ENCODE measurements around the gene SCNM1.

Gene SCNM1, protein sequence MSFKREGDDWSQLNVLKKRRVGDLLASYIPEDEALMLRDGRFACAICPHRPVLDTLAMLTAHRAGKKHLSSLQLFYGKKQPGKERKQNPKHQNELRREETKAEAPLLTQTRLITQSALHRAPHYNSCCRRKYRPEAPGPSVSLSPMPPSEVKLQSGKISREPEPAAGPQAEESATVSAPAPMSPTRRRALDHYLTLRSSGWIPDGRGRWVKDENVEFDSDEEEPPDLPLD

DNA sequence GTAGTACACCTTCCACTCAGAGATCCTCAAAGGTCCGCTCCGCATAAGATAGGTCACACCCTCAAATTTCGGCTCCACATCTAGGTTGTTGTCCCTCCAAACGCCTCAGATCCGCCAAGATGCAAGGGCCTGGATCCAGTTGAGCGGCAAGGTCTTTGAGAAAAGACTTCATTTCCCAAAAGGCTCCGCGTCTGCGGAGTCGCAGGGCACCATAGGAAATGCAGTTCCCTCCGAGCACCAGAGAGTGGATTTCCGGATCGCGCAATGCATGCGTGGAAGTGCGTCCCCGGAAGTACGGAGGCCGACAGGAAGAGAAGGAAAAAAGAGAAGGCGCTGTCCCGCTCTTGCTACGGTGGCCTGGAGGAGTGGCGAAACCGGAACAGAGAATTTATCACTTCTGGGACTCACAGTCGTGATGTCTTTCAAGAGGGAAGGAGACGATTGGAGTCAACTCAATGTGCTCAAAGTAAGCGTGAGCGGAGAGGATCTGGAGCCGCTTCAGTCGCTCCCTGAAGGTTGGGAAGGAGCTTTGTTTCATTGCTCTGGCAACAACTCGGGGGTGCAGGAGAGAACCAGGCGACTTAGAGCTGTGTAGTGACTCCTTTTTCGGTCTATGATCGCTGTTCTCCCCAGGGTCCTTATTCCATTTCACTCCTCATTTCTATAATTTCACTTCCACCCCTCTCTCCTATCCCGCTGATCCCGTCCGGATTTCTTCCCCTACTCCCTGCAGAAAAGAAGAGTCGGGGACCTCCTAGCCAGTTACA is at the start of gene SCNM1, which contains the start of gene LYSMD1:
Gene SCNM1 (plus strand): TSS at position 407 of the 767 bp plus-strand sequence. CDS start 9 bp downstream, at position 416.
Gene LYSMD1 (minus strand): TSS at position 165 of the 767 bp plus-strand sequence. CDS start 644 bp downstream, outside the sequence.
- H3K4me3 Mint-ChIP-seq = peak within 1 kb of the TSS; percentile 92
- peaks cover 47% of the 10 kb centered on the region for H3K4me1 Mint-ChIP-seq
- H3K36me3 Mint-ChIP-seq = peaks cover 79% of the 10 kb centered on the region
- H3K9me3 Mint-ChIP-seq = no peaks in the 10 kb centered on the region
- peak within 1 kb of the TSS; percentile 95 for H3K27ac Mint-ChIP-seq
- ATAC-seq = peak; percentile 95
- DNase-seq (ENCODE audit: low spot score in 2 of 2) = peak; percentile 78 to 97

DNA sequence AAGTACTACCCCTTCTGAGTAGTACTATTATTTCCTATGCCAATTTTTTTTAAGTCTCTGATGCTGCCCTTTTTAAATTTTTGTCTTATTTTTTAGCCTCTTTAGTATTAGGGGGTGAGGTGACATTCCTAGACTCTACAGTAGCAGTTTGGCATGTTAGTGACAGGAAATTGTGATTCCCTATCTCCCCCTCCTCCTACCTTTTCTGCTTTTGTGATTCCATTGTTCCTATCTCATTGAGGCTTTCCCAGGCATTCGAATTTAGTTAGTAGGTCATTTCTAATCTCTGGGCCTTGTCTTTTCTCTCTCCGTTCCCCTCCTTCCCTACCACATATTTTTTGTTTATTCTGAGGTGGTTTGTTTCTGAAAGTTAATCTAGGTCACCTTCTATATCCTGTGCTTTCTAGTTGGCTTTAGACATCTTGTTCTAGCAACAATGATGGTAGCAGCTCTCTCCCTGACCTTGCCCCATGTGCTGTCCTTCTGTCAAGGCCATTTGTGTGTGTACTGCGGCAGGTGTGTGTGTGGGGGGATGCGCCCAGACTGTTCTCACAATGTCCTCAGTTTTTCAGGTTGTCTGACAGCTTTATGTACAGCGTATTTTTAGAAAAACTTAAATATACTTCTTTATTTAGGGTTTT is 41.1 kb upstream of the SCNM1 start:
- ATAC-seq (no peak), DNase-seq (ENCODE audit: low spot score in 2 of 2) (no peak)
- Mint-ChIP-seq H3K9me3 (no peaks in the 10 kb centered on the region), H3K27ac (peak overlapping the region; percentile 84), H3K4me1 (peaks cover 9% of the 10 kb centered on the region), H3K36me3 (peaks cover 22% of the 10 kb centered on the region), H3K4me3 (no peak overlapping the region)

DNA sequence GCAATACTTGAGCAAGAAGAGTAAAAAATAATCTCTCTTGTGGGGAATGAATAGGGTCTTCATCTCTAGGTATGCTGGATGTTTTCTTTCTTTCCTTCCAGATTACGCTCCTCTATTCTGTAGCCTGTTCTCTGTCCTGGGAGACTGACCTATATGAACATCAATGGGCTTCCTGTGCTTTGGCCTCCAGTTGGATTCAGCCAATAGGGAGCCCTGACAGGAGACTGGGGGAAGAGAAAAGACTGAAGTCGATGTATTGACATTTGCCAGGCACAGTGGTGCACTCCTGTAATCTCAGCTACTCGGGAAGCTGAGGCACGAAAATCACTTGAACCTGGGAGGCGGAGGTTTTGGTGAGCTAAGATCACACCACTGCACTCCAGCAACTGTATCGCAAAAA is 37.1 kb upstream of the SCNM1 start:
- H3K4me1 Mint-ChIP-seq = peaks cover 9% of the 10 kb centered on the region
- DNase-seq (ENCODE audit: low spot score in 2 of 2) (no peak), ATAC-seq (no peak)
- no peak overlapping the region for H3K4me3 Mint-ChIP-seq
- no peaks in the 10 kb centered on the region for H3K9me3 Mint-ChIP-seq
- H3K27ac Mint-ChIP-seq = no peak overlapping the region
- peaks cover 10% of the 10 kb centered on the region for H3K36me3 Mint-ChIP-seq

DNA sequence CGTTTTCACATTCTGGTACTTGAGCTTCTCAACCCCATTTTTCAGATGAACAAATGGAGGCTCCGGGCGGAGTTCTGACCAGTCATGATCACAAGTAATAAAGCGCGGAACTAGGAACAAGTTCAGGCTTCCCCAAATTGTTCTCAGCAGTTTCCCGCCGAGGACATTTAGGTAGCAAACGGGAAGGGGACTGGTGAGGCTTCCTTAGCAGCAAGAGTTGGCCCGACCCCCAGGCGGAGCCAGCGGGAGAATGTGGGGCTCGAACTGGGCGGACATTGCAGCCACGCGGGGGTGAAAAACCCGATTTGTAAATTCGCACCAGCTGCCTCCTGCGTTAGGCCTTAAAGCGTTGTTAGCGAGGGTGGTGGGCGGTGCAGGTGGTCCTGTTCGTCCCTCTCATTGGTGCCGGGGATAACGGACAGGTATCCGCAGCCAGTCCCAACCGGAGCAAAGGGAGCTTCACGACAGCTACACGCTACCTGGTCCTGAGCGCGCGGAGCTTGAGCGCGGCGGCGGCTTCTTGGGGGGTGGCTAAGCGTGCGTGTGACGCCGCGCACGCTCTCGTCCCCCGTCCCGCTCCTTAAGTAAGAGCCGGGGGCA is 34.9 kb upstream of the SCNM1 start:
- Mint-ChIP-seq H3K36me3 (no peaks in the 10 kb centered on the region), H3K9me3 (no peaks in the 10 kb centered on the region), H3K27ac (peak overlapping the region; percentile 40), H3K4me1 (no peaks in the 10 kb centered on the region), H3K4me3 (peak overlapping the region; percentile 59)
- ATAC-seq (peak; percentile 95), DNase-seq (ENCODE audit: low spot score in 2 of 2) (peak; percentile 29 to 71)

DNA sequence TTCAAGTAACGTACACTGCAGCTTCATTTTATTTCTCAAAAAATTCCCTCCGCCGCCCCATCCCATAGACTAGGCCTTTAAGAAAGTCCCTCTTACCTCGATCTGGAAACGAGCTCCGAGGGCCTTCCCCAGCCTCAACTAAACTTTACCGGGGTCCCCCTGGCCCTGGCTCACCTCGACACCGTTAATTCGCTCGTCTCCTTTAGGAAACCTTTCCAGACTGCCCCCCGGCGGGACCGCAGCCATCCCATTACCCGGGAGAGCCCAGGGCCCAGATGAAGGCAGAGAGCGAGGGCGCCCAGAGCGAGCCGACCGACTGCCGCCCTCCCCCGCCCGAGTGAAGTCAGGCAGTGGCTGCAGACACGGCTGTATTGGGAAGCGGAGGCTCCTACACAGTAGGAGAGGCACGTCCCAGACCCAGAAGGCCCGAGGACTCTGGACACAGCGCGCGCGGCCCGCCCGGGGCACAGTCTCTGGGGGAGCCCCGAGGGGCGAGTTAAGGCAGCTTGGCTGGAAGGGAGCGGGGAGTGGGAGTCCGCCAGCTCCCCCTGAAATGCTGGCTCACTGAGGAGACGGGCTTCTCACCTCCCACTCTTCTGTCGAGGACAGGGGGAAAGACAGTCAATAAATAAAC is 34.1 kb upstream of the SCNM1 start:
- no peak for ATAC-seq
- no peak for DNase-seq (ENCODE audit: low spot score in 2 of 2)
- Mint-ChIP-seq H3K4me3 (peak overlapping the region; percentile 59), H3K4me1 (no peaks in the 10 kb centered on the region), H3K36me3 (no peaks in the 10 kb centered on the region), H3K27ac (peak overlapping the region; percentile 40), H3K9me3 (no peaks in the 10 kb centered on the region)

DNA sequence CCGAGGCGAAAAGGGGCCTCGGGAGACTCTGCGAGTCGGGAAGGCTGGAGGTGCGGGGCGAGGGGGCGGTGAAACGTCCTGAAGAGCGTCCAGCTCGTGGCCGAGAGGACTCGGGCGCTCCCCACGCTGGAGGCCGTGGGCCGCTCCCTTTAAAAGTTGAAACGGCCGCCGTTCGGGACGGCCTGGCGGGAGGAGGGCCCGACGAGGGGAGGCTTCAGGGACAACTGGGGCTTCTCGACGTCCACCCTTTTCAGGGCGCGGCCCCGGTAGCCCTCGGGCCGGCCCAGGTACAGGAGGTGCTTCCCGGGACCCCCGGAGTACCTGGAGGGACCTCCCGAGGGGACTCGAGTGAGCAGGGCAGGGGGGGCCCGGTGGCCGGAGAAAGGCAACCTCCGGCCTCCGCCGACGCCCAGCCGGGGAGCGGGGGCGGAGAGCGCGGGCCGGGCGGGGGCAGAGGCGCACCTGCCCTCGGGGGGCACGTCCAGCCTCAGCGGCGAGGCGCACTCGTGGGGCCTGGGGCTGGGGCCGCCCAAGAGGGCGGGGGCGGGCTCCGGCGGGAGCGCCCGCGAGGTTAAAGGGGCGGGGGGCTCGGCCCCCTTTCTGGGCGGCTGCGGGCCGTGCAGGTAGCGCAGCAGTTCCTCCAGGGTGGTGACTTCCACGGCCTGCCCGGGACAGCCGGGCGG is 33.5 kb upstream of the SCNM1 start:
- ATAC-seq = no peak
- H3K4me3 Mint-ChIP-seq = peak overlapping the region; percentile 59

DNA sequence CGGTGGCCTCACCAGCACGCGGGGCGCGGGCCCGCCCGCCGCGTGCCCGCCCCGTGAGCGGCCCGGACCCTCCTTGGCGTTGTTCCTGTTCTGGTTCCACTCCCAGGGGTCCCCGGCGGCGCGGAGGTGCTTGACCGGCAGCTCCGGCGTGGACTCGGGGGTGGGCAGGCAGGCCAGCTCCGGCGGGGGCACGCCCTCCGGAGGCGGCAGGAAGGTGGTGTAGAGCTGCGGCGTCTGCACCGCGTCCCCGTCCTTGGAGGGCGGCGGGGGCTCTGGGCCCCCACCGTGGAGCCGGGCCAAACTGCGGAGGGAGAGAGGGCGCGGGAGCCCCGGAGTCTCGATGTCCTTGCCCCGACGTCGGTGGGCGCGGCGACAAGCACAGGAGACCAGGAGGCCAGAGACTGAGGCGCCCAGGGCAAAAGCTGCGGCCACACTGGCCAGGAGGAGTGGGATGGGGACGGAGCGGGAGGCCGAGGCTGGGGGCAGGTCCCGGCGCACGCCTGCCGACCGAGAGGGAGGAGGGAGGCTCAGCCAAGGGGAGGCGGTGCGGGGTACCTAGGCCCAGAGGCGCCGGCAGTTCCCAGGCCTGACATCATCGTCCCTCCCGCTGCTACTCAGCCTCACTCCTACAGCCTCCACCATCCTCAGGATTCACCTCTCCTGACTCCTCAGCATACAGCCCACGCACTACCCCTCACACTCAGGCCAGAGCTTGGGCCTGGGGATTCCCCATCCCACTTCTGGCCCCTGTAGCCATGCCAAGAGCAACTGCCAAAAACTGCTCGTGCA is 32.7 kb upstream of the SCNM1 start:
- Mint-ChIP-seq H3K9me3 (no peaks in the 10 kb centered on the region), H3K27ac (no peak overlapping the region), H3K36me3 (no peaks in the 10 kb centered on the region), H3K4me3 (no peak overlapping the region), H3K4me1 (no peaks in the 10 kb centered on the region)
- no peak for ATAC-seq
- no peak for DNase-seq (ENCODE audit: low spot score in 2 of 2)

More for the DNA sequence above, 33.5 kb upstream of the SCNM1 start:
- no peaks in the 10 kb centered on the region for H3K9me3 Mint-ChIP-seq
- no peak overlapping the region for H3K27ac Mint-ChIP-seq
- no peaks in the 10 kb centered on the region for H3K4me1 Mint-ChIP-seq
- no peaks in the 10 kb centered on the region for H3K36me3 Mint-ChIP-seq
- DNase-seq (ENCODE audit: low spot score in 2 of 2) = no peak

DNA sequence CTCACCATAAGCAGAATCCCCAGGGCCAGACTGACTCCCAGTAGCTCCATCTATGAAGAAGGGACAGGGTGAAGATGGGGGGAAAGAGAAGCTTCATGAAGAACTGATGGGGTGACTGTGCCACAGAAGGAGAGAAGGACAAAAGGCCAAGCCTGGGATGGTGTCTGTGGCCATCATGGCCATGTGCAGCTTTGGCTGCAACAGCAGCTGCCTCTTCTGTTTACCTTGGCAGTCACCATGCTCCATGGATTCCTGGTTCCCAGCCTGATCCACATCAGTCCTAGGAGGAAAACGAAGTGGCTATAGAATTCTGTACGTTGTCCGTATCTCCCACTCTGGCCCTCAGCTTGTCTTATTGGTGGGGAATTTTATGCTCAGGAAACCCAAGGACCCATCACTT is 31.5 kb upstream of the SCNM1 start:
- Mint-ChIP-seq H3K27ac (no peak overlapping the region), H3K36me3 (no peaks in the 10 kb centered on the region), H3K9me3 (no peaks in the 10 kb centered on the region), H3K4me3 (no peak overlapping the region), H3K4me1 (no peaks in the 10 kb centered on the region)
- DNase-seq (ENCODE audit: low spot score in 2 of 2) (no peak), ATAC-seq (no peak)

DNA sequence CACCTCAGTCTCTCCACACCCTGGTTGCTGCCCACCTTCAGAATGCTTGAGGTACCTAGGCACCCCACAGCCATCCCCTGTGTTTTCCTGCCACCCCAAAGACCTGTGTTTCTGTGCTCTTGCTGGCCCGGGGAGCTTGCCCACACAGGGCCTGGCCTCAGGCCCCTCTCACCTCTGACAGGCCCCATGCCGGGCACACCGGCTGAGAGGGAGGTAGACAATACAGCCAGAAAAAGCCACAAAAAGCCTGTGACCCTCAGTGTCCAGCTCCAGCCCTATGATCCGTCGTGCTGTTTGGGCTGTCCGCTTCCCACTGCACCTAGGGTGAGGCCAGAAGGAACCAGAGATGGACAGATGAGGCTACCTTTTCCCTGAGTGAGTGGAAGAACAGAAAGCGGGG is 31.0 kb upstream of the SCNM1 start:
- Mint-ChIP-seq H3K9me3 (no peaks in the 10 kb centered on the region), H3K4me3 (no peak overlapping the region), H3K27ac (peak overlapping the region; percentile 65), H3K36me3 (no peaks in the 10 kb centered on the region), H3K4me1 (no peaks in the 10 kb centered on the region)
- ATAC-seq = no peak
- no peak for DNase-seq (ENCODE audit: low spot score in 2 of 2)

DNA sequence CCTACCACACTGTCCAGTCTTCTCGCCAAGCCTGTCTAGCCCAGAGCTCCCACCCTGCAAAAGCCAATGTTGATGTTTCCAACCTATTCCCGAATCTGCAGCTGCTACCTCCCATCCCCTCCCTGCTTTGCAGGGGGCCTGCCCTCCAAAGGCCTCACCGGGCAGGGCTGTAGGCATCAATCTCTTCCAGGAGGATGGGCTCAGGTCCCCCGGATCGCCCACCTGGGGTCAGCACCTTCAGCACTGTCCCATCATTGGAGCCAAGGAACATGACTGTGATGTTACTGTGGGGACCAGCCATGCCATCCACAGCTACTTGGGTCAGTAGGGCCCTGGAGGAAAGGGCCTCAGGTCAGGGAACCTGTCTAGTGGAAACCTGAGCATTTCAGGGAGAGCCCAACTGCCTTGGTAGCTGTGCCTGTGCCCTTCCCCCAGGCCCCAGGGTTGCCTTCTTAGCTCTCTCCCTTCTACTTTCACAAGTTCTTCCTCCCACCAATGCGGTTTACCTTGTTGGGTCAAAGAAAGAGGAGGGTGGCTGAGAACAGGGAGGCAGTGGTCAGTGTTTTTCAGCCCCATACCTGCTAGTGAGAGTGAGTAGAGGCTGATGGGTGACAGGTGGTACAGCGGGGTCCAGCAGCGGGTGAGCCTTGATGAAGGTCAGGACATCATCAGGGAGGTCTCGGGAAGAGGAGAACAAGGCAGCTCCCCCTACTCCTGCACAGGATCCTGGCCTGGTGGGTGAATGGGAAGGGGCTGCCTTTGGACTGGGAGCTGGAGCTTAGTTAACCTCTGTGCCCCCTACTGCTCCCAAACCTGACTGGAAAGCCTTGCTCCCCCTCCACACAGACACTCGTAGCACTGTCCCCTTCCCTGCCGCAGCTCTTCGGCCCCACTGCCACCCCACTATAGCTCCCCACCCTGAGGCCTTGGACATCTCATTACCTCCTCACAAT is 30.2 kb upstream of the SCNM1 start:
- Mint-ChIP-seq H3K4me3 (no peak overlapping the region), H3K36me3 (no peaks in the 10 kb centered on the region), H3K9me3 (no peaks in the 10 kb centered on the region), H3K4me1 (no peaks in the 10 kb centered on the region), H3K27ac (peak overlapping the region; percentile 65)
- DNase-seq (ENCODE audit: low spot score in 2 of 2) (no peak), ATAC-seq (no peak)

DNA sequence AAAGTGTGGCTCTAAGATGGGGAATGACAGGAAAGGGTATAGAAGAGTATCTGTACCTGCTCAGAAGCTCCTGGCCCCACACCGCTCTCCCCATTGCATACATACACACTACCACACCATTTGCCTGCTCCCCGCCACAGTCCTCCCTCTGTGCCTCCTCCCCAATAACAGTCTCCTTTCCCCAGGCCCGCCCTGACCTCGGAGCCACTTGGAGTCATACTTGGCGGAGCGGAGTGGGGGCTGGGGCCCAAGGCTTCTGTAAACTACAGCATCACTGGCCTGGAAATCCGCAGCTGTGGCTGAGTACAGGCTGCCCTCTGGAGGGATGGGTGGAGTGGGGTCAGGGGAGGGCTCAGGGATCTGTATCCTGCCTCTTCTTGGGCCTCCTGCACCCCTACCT is 28.2 kb upstream of the SCNM1 start:
- no peak for DNase-seq (ENCODE audit: low spot score in 2 of 2)
- Mint-ChIP-seq H3K36me3 (no peaks in the 10 kb centered on the region), H3K9me3 (no peaks in the 10 kb centered on the region), H3K27ac (no peak overlapping the region), H3K4me3 (no peak overlapping the region), H3K4me1 (no peaks in the 10 kb centered on the region)
- ATAC-seq = no peak

DNA sequence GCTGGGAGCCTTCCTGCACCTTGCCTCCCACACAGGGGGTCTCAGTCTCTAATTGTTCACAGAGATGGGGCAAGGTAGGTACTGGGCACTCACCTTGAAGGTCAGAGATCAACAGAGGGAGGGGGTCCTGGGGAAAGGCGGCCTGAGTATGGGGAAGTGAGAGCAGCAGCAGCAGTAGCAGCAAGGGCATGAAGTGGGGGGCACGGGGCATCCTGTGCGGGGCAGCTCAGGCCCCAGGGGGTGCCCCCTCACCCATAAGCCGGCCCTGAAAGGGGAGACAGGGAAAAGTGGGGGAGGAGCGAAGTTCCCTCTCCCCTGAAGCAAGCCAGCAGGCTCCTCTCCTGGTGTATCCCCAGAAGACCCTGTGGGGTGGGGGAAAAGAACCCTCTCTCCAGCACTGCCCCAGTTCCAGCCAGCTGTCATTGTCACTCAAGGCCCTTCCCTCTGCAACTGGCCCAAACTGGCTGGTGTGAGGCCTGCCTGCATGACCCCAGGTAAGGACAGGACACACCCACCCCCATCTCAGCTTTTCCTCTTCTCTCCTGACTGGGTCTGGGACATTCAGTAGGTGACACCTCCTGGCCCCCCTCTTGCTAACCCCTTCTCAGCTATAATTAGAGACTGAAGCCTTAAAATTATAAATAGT is 23.4 kb upstream of the SCNM1 start:
- Mint-ChIP-seq H3K4me1 (peaks cover 26% of the 10 kb centered on the region), H3K27ac (no peak overlapping the region), H3K9me3 (no peaks in the 10 kb centered on the region), H3K36me3 (no peaks in the 10 kb centered on the region), H3K4me3 (no peak overlapping the region)
- no peak for DNase-seq (ENCODE audit: low spot score in 2 of 2)
- ATAC-seq = no peak

DNA sequence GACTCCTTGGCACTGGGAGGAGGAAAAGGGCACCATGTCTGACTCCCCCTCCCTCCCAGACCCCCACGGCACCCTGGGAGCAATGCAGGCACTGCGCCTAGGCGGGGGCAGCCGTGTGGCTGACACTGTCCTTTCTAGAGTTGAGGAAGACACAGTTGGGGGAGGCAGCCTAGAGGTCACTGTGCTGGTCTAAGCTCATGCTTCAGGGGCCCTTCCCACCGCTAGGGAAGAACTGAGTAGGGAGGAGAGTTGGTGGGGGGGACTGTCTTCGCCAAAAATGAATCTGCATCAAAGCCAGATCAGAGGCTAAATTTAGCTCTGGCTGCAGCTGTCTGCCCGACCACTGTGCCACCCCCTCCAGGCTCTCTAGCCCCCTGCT is 22.9 kb upstream of the SCNM1 start:
- H3K36me3 Mint-ChIP-seq = no peaks in the 10 kb centered on the region
- H3K4me1 Mint-ChIP-seq = peaks cover 30% of the 10 kb centered on the region
- ATAC-seq = no peak
- no peak overlapping the region for H3K4me3 Mint-ChIP-seq
- DNase-seq (ENCODE audit: low spot score in 2 of 2) = no peak
- H3K9me3 Mint-ChIP-seq = no peaks in the 10 kb centered on the region
- no peak overlapping the region for H3K27ac Mint-ChIP-seq

All from stimulated activated effector memory CD8-positive, alpha-beta T cell treated with anti-CD3 and anti-CD28 coated beads, Interleukin-12 subunit alpha, Interleukin-12 subunit beta, amount 100 ng/mL, for 72 hours (primary cell).